ENCODE measurements around the gene CNGB1. TPM values are rescaled to one million over a fixed set of nuclear protein-coding genes. Genes with fewer than 3 reads are reported as not detected.

CNGB1 gene
- polyA plus RNA-seq, 1 of the 3 experiments (the other 2 are of a cell fraction) = 0.05 TPM

DNA sequence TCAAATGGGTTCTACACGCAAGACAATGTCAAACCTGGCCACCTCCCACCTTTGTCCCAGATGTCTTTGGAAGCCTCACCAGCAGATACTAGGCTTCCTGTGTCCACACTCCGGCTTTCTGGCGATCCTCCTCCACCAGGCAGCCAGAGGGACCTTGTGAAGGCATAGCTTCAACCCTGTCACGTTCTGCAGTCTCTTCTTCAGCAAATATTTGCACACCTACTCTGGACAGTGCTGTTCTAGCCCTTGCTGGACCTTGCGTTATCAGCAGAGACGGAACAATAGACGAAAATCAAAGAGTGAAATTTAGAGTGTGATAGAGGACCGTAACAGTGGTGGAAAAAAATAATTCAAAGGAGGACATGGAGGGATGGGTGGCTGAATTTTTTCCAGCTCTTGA, 130.1 kb downstream of the CNGB1 start:
- no peak for TF ChIP-seq RCOR1 (IDR thresholded peaks at IDR 0.05; ENCODE audit: low read length)
- TF ChIP-seq ELF1 (IDR thresholded peaks at IDR 0.05) = no peak
- Histone ChIP-seq H3K4me1 (ENCODE audit: control insufficient read depth in 1 of 2, insufficient read depth in 2 of 2, low read depth in 1 of 2, low read length in 1 of 2) (peaks cover 0 to 8% of the 10 kb centered on the region in 2 experiments; a peak in 1 of 4 replicates), H3K4me2 (no peak overlapping the region), H3F3A (replicated peaks; ENCODE audit: insufficient read depth) (no peaks in the 10 kb centered on the region), H2AFZ (ENCODE audit: low read depth) (no peak overlapping the region), H3K36me3 (replicated peaks in 1 of 2; ENCODE audit: control insufficient read depth in 1 of 2, insufficient read depth in 2 of 2, low read length in 1 of 2) (no peaks in the 10 kb centered on the region), H3K9me2 (no peaks in the 10 kb centered on the region), H3K79me2 (ENCODE audit: insufficient read depth) (no peaks in the 10 kb centered on the region), H3K27ac (ENCODE audit: low read depth in 2 of 2, low read length in 1 of 2) (no peak overlapping the region), H4K20me1 (ENCODE audit: insufficient read depth) (no peaks in the 10 kb centered on the region), H3K4me3 (ENCODE audit: low read depth in 2 of 2, low read length in 1 of 2) (no peak overlapping the region), H3K27me3 (ENCODE audit: insufficient read depth) (no peaks in the 10 kb centered on the region), H3K9ac (no peak overlapping the region), H3K9me3 (no peaks in the 10 kb centered on the region)
- WGBS (ENCODE audit: low lambda C conversion rate) = 88% methylated on average over 8 of the region's 8 CpGs
- CTCF ChIA-PET = no interaction called here
- POLR2A ChIA-PET = no interaction called here
- DNase-seq = no peak

DNA sequence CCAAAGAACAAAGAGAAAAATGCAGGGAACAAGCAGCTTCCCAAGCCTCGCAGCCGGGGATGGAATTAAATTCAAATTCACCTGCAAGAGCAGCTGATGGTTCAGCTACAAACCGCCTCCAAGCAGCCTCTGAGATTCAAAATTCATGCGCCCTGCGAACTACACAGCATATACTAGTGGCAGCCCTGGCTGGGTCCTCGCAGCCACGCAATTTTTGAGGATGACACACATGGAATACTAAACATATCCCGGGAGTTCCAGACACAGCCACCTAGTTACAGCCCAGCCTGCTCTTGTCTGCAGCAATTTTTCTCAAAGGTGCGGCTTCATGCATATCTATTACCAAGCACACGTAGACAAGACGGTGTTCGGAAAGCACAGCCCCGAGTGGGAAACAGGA, 132.8 kb downstream of the CNGB1 start:
- no peaks in the 10 kb centered on the region for H3K27me3 ChIP-seq (ENCODE audit: insufficient read depth)
- H4K20me1 ChIP-seq (ENCODE audit: insufficient read depth) = no peaks in the 10 kb centered on the region
- ChIA-PET POLR2A (no interaction called here), CTCF (no interaction called here)
- no peak overlapping the region for H2AFZ ChIP-seq (ENCODE audit: low read depth)
- no peak overlapping the region for H3K4me2 ChIP-seq
- no peaks in the 10 kb centered on the region for H3K36me3 ChIP-seq (replicated peaks in 1 of 2; ENCODE audit: control insufficient read depth in 1 of 2, insufficient read depth in 2 of 2, low read length in 1 of 2)
- TF ChIP-seq, protein P1, sequence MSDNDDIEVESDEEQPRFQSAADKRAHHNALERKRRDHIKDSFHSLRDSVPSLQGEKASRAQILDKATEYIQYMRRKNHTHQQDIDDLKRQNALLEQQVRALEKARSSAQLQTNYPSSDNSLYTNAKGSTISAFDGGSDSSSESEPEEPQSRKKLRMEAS (IDR thresholded peaks at IDR 0.05; ENCODE audit: low read depth) = no peak
- TF ChIP-seq, protein P2, sequence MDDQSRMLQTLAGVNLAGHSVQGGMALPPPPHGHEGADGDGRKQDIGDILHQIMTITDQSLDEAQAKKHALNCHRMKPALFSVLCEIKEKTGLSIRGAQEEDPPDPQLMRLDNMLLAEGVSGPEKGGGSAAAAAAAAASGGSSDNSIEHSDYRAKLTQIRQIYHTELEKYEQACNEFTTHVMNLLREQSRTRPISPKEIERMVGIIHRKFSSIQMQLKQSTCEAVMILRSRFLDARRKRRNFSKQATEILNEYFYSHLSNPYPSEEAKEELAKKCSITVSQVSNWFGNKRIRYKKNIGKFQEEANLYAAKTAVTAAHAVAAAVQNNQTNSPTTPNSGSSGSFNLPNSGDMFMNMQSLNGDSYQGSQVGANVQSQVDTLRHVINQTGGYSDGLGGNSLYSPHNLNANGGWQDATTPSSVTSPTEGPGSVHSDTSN (IDR thresholded peaks at IDR 0.05) = no peak
- no peak for TF ChIP-seq RCOR1 (IDR thresholded peaks at IDR 0.05; ENCODE audit: low read length)
- no peak for TF ChIP-seq TEAD4 (IDR thresholded peaks at IDR 0.05; ENCODE audit: borderline replicate concordance, insufficient read depth)
- no peak for TF ChIP-seq EZH2phosphoT487 (IDR thresholded peaks at IDR 0.05; ENCODE audit: borderline replicate concordance, low read depth)
- no peak for TF ChIP-seq MEF2A (IDR thresholded peaks at IDR 0.05; ENCODE audit: borderline replicate concordance, low read depth)
- no peak for TF ChIP-seq CHD2 (IDR thresholded peaks at IDR 0.05; ENCODE audit: low read length, partially characterized antibody)
- no peak for TF ChIP-seq SMC3 (IDR thresholded peaks at IDR 0.05; ENCODE audit: low read depth, low read length)
- no peak overlapping the region for H3K9ac ChIP-seq
- no peak for DNase-seq
- H3F3A ChIP-seq (replicated peaks; ENCODE audit: insufficient read depth) = no peaks in the 10 kb centered on the region
- H3K79me2 ChIP-seq (ENCODE audit: insufficient read depth) = no peaks in the 10 kb centered on the region
- WGBS (ENCODE audit: low lambda C conversion rate) = 90% methylated on average over 12 of the region's 13 CpGs
- H3K27ac ChIP-seq (ENCODE audit: low read depth in 2 of 2, low read length in 1 of 2) = no peak overlapping the region
- no peak overlapping the region for H3K4me3 ChIP-seq (ENCODE audit: low read depth in 2 of 2, low read length in 1 of 2)
- no peaks in the 10 kb centered on the region for H3K9me2 ChIP-seq
- peaks cover 0 to 15% of the 10 kb centered on the region in 2 experiments; a peak in 1 of 4 replicates for H3K4me1 ChIP-seq (ENCODE audit: control insufficient read depth in 1 of 2, insufficient read depth in 2 of 2, low read depth in 1 of 2, low read length in 1 of 2)
- H3K9me3 ChIP-seq = no peaks in the 10 kb centered on the region

DNA sequence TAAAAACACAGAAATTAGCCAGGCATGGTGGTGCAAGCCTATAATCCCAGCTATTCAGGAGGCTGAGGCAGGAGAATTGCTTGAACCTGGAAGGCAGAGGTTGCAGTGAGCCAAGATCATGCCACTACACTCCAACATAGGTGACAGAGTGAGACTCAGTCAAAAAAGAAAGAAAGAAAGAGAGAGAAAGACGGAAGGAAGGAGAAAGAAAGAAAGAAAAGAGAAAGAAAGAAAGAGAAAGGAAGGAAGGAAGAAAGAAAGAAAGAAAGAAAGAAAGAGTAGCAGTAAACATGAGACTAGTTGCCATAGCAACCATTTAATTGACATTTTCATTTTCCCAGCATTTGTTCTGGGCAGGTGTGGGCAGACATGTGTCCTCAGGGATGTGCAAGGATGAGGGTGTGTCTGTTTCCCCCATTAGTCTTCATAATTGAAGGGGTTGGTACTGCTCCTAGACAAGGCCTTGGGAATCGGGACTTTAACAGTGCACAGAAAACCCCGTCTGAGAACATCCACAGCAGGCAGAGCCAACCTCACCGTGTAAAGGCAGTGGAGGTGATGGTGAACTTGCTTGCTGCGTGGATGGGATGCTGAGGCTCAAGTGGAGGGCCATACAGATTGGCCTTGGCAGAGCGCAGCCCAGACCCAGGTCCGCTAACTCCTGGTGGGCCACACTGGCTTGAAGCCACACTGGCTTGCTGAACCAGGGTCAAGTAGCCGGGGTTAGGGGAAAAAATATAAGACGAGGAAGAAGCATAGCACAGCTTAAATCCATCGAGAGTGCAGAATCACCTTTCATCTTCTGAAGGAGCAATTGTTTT, 133.4 kb downstream of the CNGB1 start:
- H3K36me3 ChIP-seq (replicated peaks in 1 of 2; ENCODE audit: control insufficient read depth in 1 of 2, insufficient read depth in 2 of 2, low read length in 1 of 2) = no peaks in the 10 kb centered on the region
- POLR2A ChIA-PET = no interaction called here
- peaks cover 0 to 12% of the 10 kb centered on the region in 2 experiments; a peak in 1 of 4 replicates for H3K4me1 ChIP-seq (ENCODE audit: control insufficient read depth in 1 of 2, insufficient read depth in 2 of 2, low read depth in 1 of 2, low read length in 1 of 2)
- no peaks in the 10 kb centered on the region for H3K9me3 ChIP-seq
- H2AFZ ChIP-seq (ENCODE audit: low read depth) = no peak overlapping the region
- H3K9ac ChIP-seq = no peak overlapping the region
- H3K4me2 ChIP-seq = no peak overlapping the region
- H3K9me2 ChIP-seq = no peaks in the 10 kb centered on the region
- no peak for DNase-seq
- no peaks in the 10 kb centered on the region for H3F3A ChIP-seq (replicated peaks; ENCODE audit: insufficient read depth)
- H3K27me3 ChIP-seq (ENCODE audit: insufficient read depth) = no peaks in the 10 kb centered on the region
- WGBS (ENCODE audit: low lambda C conversion rate) = 86% methylated on average over 9 of the region's 10 CpGs
- no peak for TF ChIP-seq RCOR1 (IDR thresholded peaks at IDR 0.05; ENCODE audit: low read length)
- no peak for TF ChIP-seq EP300 (IDR thresholded peaks at IDR 0.05; ENCODE audit: borderline replicate concordance in 1 of 2, low read depth in 1 of 2, low read length in 1 of 2)
- TF ChIP-seq MEF2A (IDR thresholded peaks at IDR 0.05; ENCODE audit: borderline replicate concordance, low read depth) = no peak
- no peak for TF ChIP-seq EZH2phosphoT487 (IDR thresholded peaks at IDR 0.05; ENCODE audit: borderline replicate concordance, low read depth)
- TF ChIP-seq ELF1 (IDR thresholded peaks at IDR 0.05) = no peak
- no peak for TF ChIP-seq NFIC (IDR thresholded peaks at IDR 0.05; ENCODE audit: borderline replicate concordance)
- TF ChIP-seq NRF1 (IDR thresholded peaks at IDR 0.05; ENCODE audit: low read depth, low read length) = no peak
- no peak for TF ChIP-seq RFX5 (IDR thresholded peaks at IDR 0.05; ENCODE audit: low read length)
- no peak for TF ChIP-seq YY1 (IDR thresholded peaks at IDR 0.05; ENCODE audit: low read depth)
- TF ChIP-seq SMC3 (IDR thresholded peaks at IDR 0.05; ENCODE audit: low read depth, low read length) = no peak
- no peak for TF ChIP-seq RXRA (IDR thresholded peaks at IDR 0.05; ENCODE audit: borderline replicate concordance, low read depth)
- no peaks in the 10 kb centered on the region for H4K20me1 ChIP-seq (ENCODE audit: insufficient read depth)
- H3K27ac ChIP-seq (ENCODE audit: low read depth in 2 of 2, low read length in 1 of 2) = no peak overlapping the region
- H3K79me2 ChIP-seq (ENCODE audit: insufficient read depth) = no peaks in the 10 kb centered on the region
- CTCF ChIA-PET = interaction anchor here (1.0 kb wide), 1 partner anchor 25 kb away, joined by 3 read pairs; no protein-coding TSS in a partner anchor
- no peak overlapping the region for H3K4me3 ChIP-seq (ENCODE audit: low read depth in 2 of 2, low read length in 1 of 2)

Measured in SK-N-SH (cell line).